ENCODE measurements around the gene CLDN24. TPM values are rescaled to one million over a fixed set of nuclear protein-coding genes. Genes with fewer than 3 reads are reported as not detected.

Gene CLDN24
- polyA plus RNA-seq, 1 of the 3 experiments (the other 2 are of a cell fraction): not detected

DNA sequence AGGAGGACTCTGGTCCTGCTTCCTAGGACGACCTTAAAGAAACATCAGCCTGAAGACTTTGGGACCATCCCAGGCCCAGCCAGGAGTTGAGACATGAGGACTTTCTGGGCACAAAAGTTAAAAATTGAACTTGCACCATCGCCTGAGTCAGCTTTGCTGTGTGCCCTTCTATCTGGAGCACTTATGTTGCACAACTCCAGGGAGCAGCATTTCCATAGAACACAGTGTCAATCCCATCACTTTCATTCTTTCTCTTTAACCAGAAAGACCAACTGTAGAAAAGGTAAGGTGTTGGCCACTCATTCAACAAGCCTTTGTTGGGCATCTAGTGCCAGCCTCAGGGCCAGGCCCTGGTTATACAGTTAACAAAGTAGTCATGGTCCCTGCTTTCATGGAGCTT is 8.6 kb upstream of the CLDN24 start:
- Histone ChIP-seq H3K4me3 (ENCODE audit: low read depth in 2 of 2, low read length in 1 of 2) (no peak overlapping the region), H4K20me1 (ENCODE audit: insufficient read depth) (no peaks in the 10 kb centered on the region), H3K27me3 (ENCODE audit: insufficient read depth) (no peaks in the 10 kb centered on the region), H3K9me2 (no peaks in the 10 kb centered on the region), H3F3A (replicated peaks; ENCODE audit: insufficient read depth) (peaks cover 16% of the 10 kb centered on the region), H3K79me2 (ENCODE audit: insufficient read depth) (no peaks in the 10 kb centered on the region), H3K36me3 (replicated peaks in 1 of 2; ENCODE audit: control insufficient read depth in 1 of 2, insufficient read depth in 2 of 2, low read length in 1 of 2) (no peaks in the 10 kb centered on the region), H3K4me1 (ENCODE audit: control insufficient read depth in 1 of 2, insufficient read depth in 2 of 2, low read depth in 1 of 2, low read length in 1 of 2) (peaks cover 0 to 18% of the 10 kb centered on the region in 2 experiments; a peak in 2 of 4 replicates), H3K27ac (ENCODE audit: low read depth in 2 of 2, low read length in 1 of 2) (no peak overlapping the region), H2AFZ (ENCODE audit: low read depth) (no peak overlapping the region), H3K4me2 (no peak overlapping the region), H3K9ac (no peak overlapping the region), H3K9me3 (no peaks in the 10 kb centered on the region)
- DNase-seq: no peak
- TF ChIP-seq CHD2 (IDR thresholded peaks at IDR 0.05; ENCODE audit: low read length, partially characterized antibody) (no peak), GABPA (IDR thresholded peaks at IDR 0.05; ENCODE audit: low read depth) (no peak), JUND (IDR thresholded peaks at IDR 0.05) (no peak), RXRA (IDR thresholded peaks at IDR 0.05; ENCODE audit: borderline replicate concordance, low read depth) (no peak), TEAD4 (IDR thresholded peaks at IDR 0.05; ENCODE audit: borderline replicate concordance, insufficient read depth) (no peak), MXI1 (IDR thresholded peaks at IDR 0.05; ENCODE audit: low read depth, low read length) (no peak), ELF1 (IDR thresholded peaks at IDR 0.05) (no peak), ZBTB33 (IDR thresholded peaks at IDR 0.05; ENCODE audit: borderline replicate concordance, low read depth) (no peak), TCF12 (IDR thresholded peaks at IDR 0.05) (no peak), RCOR1 (IDR thresholded peaks at IDR 0.05; ENCODE audit: low read length) (no peak)
- TF ChIP-seq, protein P1, sequence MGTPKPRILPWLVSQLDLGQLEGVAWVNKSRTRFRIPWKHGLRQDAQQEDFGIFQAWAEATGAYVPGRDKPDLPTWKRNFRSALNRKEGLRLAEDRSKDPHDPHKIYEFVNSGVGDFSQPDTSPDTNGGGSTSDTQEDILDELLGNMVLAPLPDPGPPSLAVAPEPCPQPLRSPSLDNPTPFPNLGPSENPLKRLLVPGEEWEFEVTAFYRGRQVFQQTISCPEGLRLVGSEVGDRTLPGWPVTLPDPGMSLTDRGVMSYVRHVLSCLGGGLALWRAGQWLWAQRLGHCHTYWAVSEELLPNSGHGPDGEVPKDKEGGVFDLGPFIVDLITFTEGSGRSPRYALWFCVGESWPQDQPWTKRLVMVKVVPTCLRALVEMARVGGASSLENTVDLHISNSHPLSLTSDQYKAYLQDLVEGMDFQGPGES (IDR thresholded peaks at IDR 0.05; ENCODE audit: low read depth, low read length): no peak
- TF ChIP-seq, protein P2, sequence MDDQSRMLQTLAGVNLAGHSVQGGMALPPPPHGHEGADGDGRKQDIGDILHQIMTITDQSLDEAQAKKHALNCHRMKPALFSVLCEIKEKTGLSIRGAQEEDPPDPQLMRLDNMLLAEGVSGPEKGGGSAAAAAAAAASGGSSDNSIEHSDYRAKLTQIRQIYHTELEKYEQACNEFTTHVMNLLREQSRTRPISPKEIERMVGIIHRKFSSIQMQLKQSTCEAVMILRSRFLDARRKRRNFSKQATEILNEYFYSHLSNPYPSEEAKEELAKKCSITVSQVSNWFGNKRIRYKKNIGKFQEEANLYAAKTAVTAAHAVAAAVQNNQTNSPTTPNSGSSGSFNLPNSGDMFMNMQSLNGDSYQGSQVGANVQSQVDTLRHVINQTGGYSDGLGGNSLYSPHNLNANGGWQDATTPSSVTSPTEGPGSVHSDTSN (IDR thresholded peaks at IDR 0.05): no peak
- CTCF ChIA-PET: no interaction called here
- 100% methylated on average over 2 of the region's 2 CpGs for WGBS (ENCODE audit: low lambda C conversion rate)
- POLR2A ChIA-PET: no interaction called here

- ChIA-PET POLR2A (no interaction called here), CTCF (no interaction called here)
- no peak for DNase-seq
- Histone ChIP-seq H3K36me3 (replicated peaks in 1 of 2; ENCODE audit: control insufficient read depth in 1 of 2, insufficient read depth in 2 of 2, low read length in 1 of 2) (no peaks in the 10 kb centered on the region), H3K4me2 (no peak overlapping the region), H3F3A (replicated peaks; ENCODE audit: insufficient read depth) (peaks cover 10% of the 10 kb centered on the region), H3K79me2 (ENCODE audit: insufficient read depth) (no peaks in the 10 kb centered on the region), H2AFZ (ENCODE audit: low read depth) (no peak overlapping the region), H4K20me1 (ENCODE audit: insufficient read depth) (no peaks in the 10 kb centered on the region), H3K4me1 (ENCODE audit: control insufficient read depth in 1 of 2, insufficient read depth in 2 of 2, low read depth in 1 of 2, low read length in 1 of 2) (peaks cover 0 to 11% of the 10 kb centered on the region in 2 experiments; a peak in 2 of 4 replicates), H3K9me2 (no peaks in the 10 kb centered on the region), H3K4me3 (ENCODE audit: low read depth in 2 of 2, low read length in 1 of 2) (no peak overlapping the region), H3K9ac (no peak overlapping the region), H3K9me3 (no peaks in the 10 kb centered on the region), H3K27ac (ENCODE audit: low read depth in 2 of 2, low read length in 1 of 2) (no peak overlapping the region), H3K27me3 (ENCODE audit: insufficient read depth) (no peaks in the 10 kb centered on the region)
- 77% methylated on average over 8 of the region's 10 CpGs for WGBS (ENCODE audit: low lambda C conversion rate)
- TF ChIP-seq RFX5 (IDR thresholded peaks at IDR 0.05; ENCODE audit: low read length) (no peak), NRF1 (IDR thresholded peaks at IDR 0.05; ENCODE audit: low read depth, low read length) (no peak), EZH2phosphoT487 (IDR thresholded peaks at IDR 0.05; ENCODE audit: borderline replicate concordance, low read depth) (no peak), CTCF (IDR thresholded peaks at IDR 0.05) (no peak), POLR2AphosphoS5 (IDR thresholded peaks at IDR 0.05; ENCODE audit: low read depth, low read length) (no peak), MXI1 (IDR thresholded peaks at IDR 0.05; ENCODE audit: low read depth, low read length) (no peak), RAD21 (IDR thresholded peaks at IDR 0.05; ENCODE audit: low read length) (no peak), RCOR1 (IDR thresholded peaks at IDR 0.05; ENCODE audit: low read length) (no peak), TEAD4 (IDR thresholded peaks at IDR 0.05; ENCODE audit: borderline replicate concordance, insufficient read depth) (no peak)
- TF ChIP-seq, protein P1 (IDR thresholded peaks at IDR 0.05; ENCODE audit: low read depth, low read length): no peak
- TF ChIP-seq, protein P2 (IDR thresholded peaks at IDR 0.05): no peak
These were observed 7.9 kb upstream of the CLDN24 start for GRCh38 chr4:183329954-183330742.
